Measurements from ENCODE around the gene CMIP. TPM values are rescaled to one million over a fixed set of nuclear protein-coding genes. Genes with fewer than 3 reads are reported as not detected.

Gene CMIP
- total RNA-seq, 1 donor from 2014 or later: 46.6 TPM

DNA sequence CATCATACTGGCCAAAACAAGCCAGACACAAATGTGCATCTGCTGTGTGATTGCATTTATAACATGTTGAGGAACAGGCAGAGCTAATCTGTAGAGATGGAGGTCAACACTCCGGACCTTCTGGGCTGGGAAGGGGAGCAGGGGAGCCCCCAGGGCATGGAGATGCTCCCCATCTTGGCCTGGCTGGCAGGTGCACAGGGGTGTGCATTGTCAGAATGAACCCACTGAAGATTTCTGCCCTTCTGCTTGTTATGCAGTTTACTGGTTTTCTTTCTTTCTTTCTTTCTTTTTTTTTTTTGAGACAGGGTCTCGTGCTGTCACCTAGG lies 146.9 kb downstream of the CMIP start:
- Mint-ChIP-seq H3K27ac (no peak overlapping the region), H3K36me3 (peaks cover 3% of the 10 kb centered on the region), H3K9me3 (no peaks in the 10 kb centered on the region)

DNA sequence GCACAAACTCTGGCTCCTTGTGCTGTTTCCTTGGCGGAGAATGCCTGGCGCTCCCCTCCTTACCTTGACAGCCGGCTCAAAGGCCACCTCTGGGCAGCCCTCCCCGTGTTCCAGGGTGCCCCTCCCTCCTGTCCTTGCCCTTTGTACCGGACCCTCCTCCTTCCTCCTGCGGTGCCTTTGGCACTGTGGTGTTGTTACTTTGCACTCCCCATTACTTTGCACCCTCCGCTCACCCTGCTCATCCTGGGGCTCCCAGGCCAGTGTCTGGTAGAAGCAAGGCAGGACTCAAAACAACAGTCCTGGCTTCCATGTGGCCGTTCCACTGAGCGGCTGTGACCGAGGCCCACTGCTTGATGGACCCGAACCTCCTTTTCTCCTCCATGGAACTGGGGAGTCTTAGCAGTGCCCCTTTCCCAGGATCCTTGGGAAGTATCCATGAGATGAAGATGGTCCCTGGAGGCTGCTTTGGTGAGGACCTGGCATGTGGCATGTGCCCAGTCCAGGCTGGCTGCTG lies 147.8 kb downstream of the CMIP start:
- DNase-seq (ENCODE audit: extremely low spot score, unreplicated experiment): no peak
- no peaks in the 10 kb centered on the region for H3K9me3 Mint-ChIP-seq
- H3K36me3 Mint-ChIP-seq: peaks cover 3% of the 10 kb centered on the region
- no peak overlapping the region for H3K27ac Mint-ChIP-seq
- H3K27me3 Mint-ChIP-seq: no peaks in the 10 kb centered on the region
- H3K4me1 Mint-ChIP-seq (ENCODE audit: unreplicated experiment): peaks cover 13% of the 10 kb centered on the region
- H3K4me3 Mint-ChIP-seq: no peak overlapping the region
- no peak for TF ChIP-seq CTCF (conservative IDR thresholded peaks at IDR 0.05)

More for the DNA sequence above, 146.9 kb downstream of the CMIP start:
- H3K4me3 Mint-ChIP-seq: no peak overlapping the region
- no peak for TF ChIP-seq CTCF (conservative IDR thresholded peaks at IDR 0.05)
- DNase-seq (ENCODE audit: extremely low spot score, unreplicated experiment): no peak
- peaks cover 21% of the 10 kb centered on the region for H3K4me1 Mint-ChIP-seq (ENCODE audit: unreplicated experiment)
- no peaks in the 10 kb centered on the region for H3K27me3 Mint-ChIP-seq

GRCh38 chr16:81593481-81593880 lies 148.9 kb downstream of the CMIP start:
- Mint-ChIP-seq H3K36me3 (peaks cover 3% of the 10 kb centered on the region), H3K27ac (no peak overlapping the region), H3K27me3 (no peaks in the 10 kb centered on the region), H3K9me3 (no peaks in the 10 kb centered on the region), H3K4me1 (ENCODE audit: unreplicated experiment) (peaks cover 8% of the 10 kb centered on the region), H3K4me3 (no peak overlapping the region)
- TF ChIP-seq CTCF (conservative IDR thresholded peaks at IDR 0.05): no peak
- no peak for DNase-seq (ENCODE audit: extremely low spot score, unreplicated experiment)

GRCh38 chr16:81595629-81596292 lies 151.2 kb downstream of the CMIP start:
- H3K27ac Mint-ChIP-seq: no peak overlapping the region
- peaks cover 4% of the 10 kb centered on the region for H3K9me3 Mint-ChIP-seq

GRCh38 chr16:81597079-81597658 lies 152.6 kb downstream of the CMIP start:
- H3K36me3 Mint-ChIP-seq: no peaks in the 10 kb centered on the region
- H3K4me1 Mint-ChIP-seq (ENCODE audit: unreplicated experiment): peaks cover 33% of the 10 kb centered on the region
- H3K27ac Mint-ChIP-seq: no peak overlapping the region
- no peak for TF ChIP-seq CTCF (conservative IDR thresholded peaks at IDR 0.05)
- H3K9me3 Mint-ChIP-seq: peaks cover 4% of the 10 kb centered on the region
- H3K4me3 Mint-ChIP-seq: no peak overlapping the region
- H3K27me3 Mint-ChIP-seq: no peaks in the 10 kb centered on the region
- no peak for DNase-seq (ENCODE audit: extremely low spot score, unreplicated experiment)

More at GRCh38 chr16:81595629-81596292, 151.2 kb downstream of the CMIP start:
- Mint-ChIP-seq H3K4me3 (no peak overlapping the region), H3K36me3 (peaks cover 2% of the 10 kb centered on the region), H3K27me3 (no peaks in the 10 kb centered on the region), H3K4me1 (ENCODE audit: unreplicated experiment) (peaks cover 22% of the 10 kb centered on the region)
- no peak for TF ChIP-seq CTCF (conservative IDR thresholded peaks at IDR 0.05)
- no peak for DNase-seq (ENCODE audit: extremely low spot score, unreplicated experiment)
